ENCODE results near the gene MAP7D3. TPM values are rescaled to one million over a fixed set of nuclear protein-coding genes. Genes with fewer than 3 reads are reported as not detected.

Gene MAP7D3
- total RNA-seq, 1 experiment from 2014 or later = 15.0 TPM

GRCh38 chrX:136292656-136293055, 41.5 kb upstream of the MAP7D3 start:
- no peaks in the 10 kb centered on the region for H4K20me1 ChIP-seq (ENCODE audit: insufficient read depth)
- H3K9me2 ChIP-seq (ENCODE audit: insufficient read depth) = no peaks in the 10 kb centered on the region
- no peaks in the 10 kb centered on the region for H3K79me2 ChIP-seq (ENCODE audit: insufficient read depth, low read length)
- H3K36me3 ChIP-seq (ENCODE audit: control insufficient read depth in 1 of 2, insufficient read depth in 2 of 2, low read length in 2 of 2) = no peaks in the 10 kb centered on the region
- intact Hi-C loops (cut with micrococcal nuclease) = no loop called here
- H3K27me3 ChIP-seq (ENCODE audit: insufficient read depth, low read length) = no peaks in the 10 kb centered on the region
- ChIA-PET RAD21 (ENCODE audit: low non-redundant PET in 1 of 2, low total read pairs in 2 of 2, uncharacterized antibody in 2 of 2, unreplicated experiment in 2 of 2) (no interaction called here), POLR2A (no interaction called here), CTCF (no interaction called here)
- no peak overlapping the region for H3K4me2 ChIP-seq (ENCODE audit: low read length)
- ATAC-seq (no peak), DNase-seq (ENCODE audit: low read depth, low spot score) (no peak)
- H2AFZ ChIP-seq (ENCODE audit: low read depth, low read length, poor library complexity, severe bottlenecking) = no peak overlapping the region
- no peak overlapping the region for H3K27ac ChIP-seq (ENCODE audit: low read depth, low read length)
- H3K4me1 ChIP-seq (ENCODE audit: control insufficient read depth in 1 of 2, insufficient read depth in 2 of 2, low read length in 2 of 2) = no peaks in the 10 kb centered on the region; a peak in 1 of 4 replicates
- BruUV-seq (replicated peaks) = no TSS peak
- H3K9me3 ChIP-seq (ENCODE audit: control insufficient read depth in 1 of 2, insufficient read depth in 1 of 2, low read depth in 1 of 2, low read length in 2 of 2) = no peaks in the 10 kb centered on the region
- H3K4me3 ChIP-seq (replicated peaks in 1 of 2; ENCODE audit: low read depth in 1 of 2, low read length in 2 of 2) = no peak overlapping the region
- no peak overlapping the region for H3K9ac ChIP-seq (ENCODE audit: low read length)
- TF ChIP-seq EZH2 (IDR thresholded peaks at IDR 0.05) (no peak), RAD21 (IDR thresholded peaks at IDR 0.05; ENCODE audit: low read depth) (no peak), YY1 (IDR thresholded peaks at IDR 0.05; ENCODE audit: extremely low read depth, insufficient replicate concordance, low read depth, low read length) (no peak), ZFX (IDR thresholded peaks at IDR 0.05) (no peak), ELF1 (IDR thresholded peaks at IDR 0.05; ENCODE audit: borderline replicate concordance, low read depth) (no peak), ZBTB33 (IDR thresholded peaks at IDR 0.05; ENCODE audit: extremely low read depth, insufficient replicate concordance, low read length) (no peak), SP1 (IDR thresholded peaks at IDR 0.05; ENCODE audit: low read depth) (no peak), CTCF (IDR thresholded peaks at IDR 0.05 in 2 of 3, conservative IDR thresholded peaks at IDR 0.05 in 1 of 3; ENCODE audit: borderline replicate concordance in 1 of 3, insufficient read depth in 1 of 3, low read depth in 2 of 3, low read length in 2 of 3) (no peak), POLR2A (IDR thresholded peaks at IDR 0.05; ENCODE audit: borderline replicate concordance, extremely low read depth, insufficient read depth, insufficient read length) (no peak), CEBPB (IDR thresholded peaks at IDR 0.05; ENCODE audit: low read depth) (no peak), TCF7L2 (IDR thresholded peaks at IDR 0.05; ENCODE audit: borderline replicate concordance, extremely low read depth, insufficient read depth, insufficient read length) (no peak), ZNF274 (IDR thresholded peaks at IDR 0.05; ENCODE audit: low read depth, low read length) (no peak), FOSL1 (IDR thresholded peaks at IDR 0.05; ENCODE audit: low read depth) (no peak), SIN3A (IDR thresholded peaks at IDR 0.05; ENCODE audit: low read depth) (no peak), REST (IDR thresholded peaks at IDR 0.05; ENCODE audit: low read depth) (no peak), CBX3 (IDR thresholded peaks at IDR 0.05; ENCODE audit: low read depth) (no peak), EGR1 (IDR thresholded peaks at IDR 0.05; ENCODE audit: low read depth) (no peak)

All from HCT116 (cell line).